Measurements from ENCODE around the gene USP34. TPM values are rescaled to one million over a fixed set of nuclear protein-coding genes. Genes with fewer than 3 reads are reported as not detected.
A peak's percentile ranks its signal among the peaks of the same experiment; 100 is the strongest.

USP34 gene
- total RNA-seq, 1 experiment from 2014 or later = 76.3 TPM

- H4K20me1 ChIP-seq (ENCODE audit: insufficient read depth) = peaks cover 38% of the 10 kb centered on the region; the same call in 1 of the 2 replicates
- H3K79me2 ChIP-seq (ENCODE audit: insufficient read depth, low read length) = peaks cover 100% of the 10 kb centered on the region
- intact Hi-C loops (cut with micrococcal nuclease) = no loop called here
- no peaks in the 10 kb centered on the region for H3K9me2 ChIP-seq (ENCODE audit: insufficient read depth)
- no peak overlapping the region for H3K4me2 ChIP-seq (ENCODE audit: low read length)
- H3K27ac ChIP-seq (ENCODE audit: low read depth, low read length) = 0 out of 2 replicates have a peak overlapping the region, but pooled peaks have one; percentile 5
- ChIA-PET CTCF (no interaction called here), RAD21 (ENCODE audit: low non-redundant PET in 1 of 2, low total read pairs in 2 of 2, uncharacterized antibody in 2 of 2, unreplicated experiment in 2 of 2) (no interaction called here), POLR2A (no interaction called here)
- no peak overlapping the region for H3K9ac ChIP-seq (ENCODE audit: low read length)
- H3K9me3 ChIP-seq (ENCODE audit: control insufficient read depth in 1 of 2, insufficient read depth in 1 of 2, low read depth in 1 of 2, low read length in 2 of 2) = no peaks in the 10 kb centered on the region
- H3K27me3 ChIP-seq (ENCODE audit: insufficient read depth, low read length) = no peaks in the 10 kb centered on the region
- no peaks in the 10 kb centered on the region for H3K4me1 ChIP-seq (ENCODE audit: control insufficient read depth in 1 of 2, insufficient read depth in 2 of 2, low read length in 2 of 2)
- H2AFZ ChIP-seq (ENCODE audit: low read depth, low read length, poor library complexity, severe bottlenecking) = no peak overlapping the region
- no peak for ATAC-seq
- TF ChIP-seq SIN3A (IDR thresholded peaks at IDR 0.05; ENCODE audit: low read depth) (no peak), CTCF (IDR thresholded peaks at IDR 0.05 in 2 of 3, conservative IDR thresholded peaks at IDR 0.05 in 1 of 3; ENCODE audit: borderline replicate concordance in 1 of 3, insufficient read depth in 1 of 3, low read depth in 2 of 3, low read length in 2 of 3) (no peak), SRF (IDR thresholded peaks at IDR 0.05; ENCODE audit: low read depth) (no peak), POLR2AphosphoS5 (IDR thresholded peaks at IDR 0.05; ENCODE audit: low read depth, low read length) (no peak), CBX3 (IDR thresholded peaks at IDR 0.05; ENCODE audit: low read depth) (no peak), ZBTB33 (IDR thresholded peaks at IDR 0.05; ENCODE audit: extremely low read depth, insufficient replicate concordance, low read length) (no peak), RAD21 (IDR thresholded peaks at IDR 0.05; ENCODE audit: low read depth) (no peak)
- DNase-seq (ENCODE audit: low read depth, low spot score) = no peak
- no TSS peak for BruUV-seq (replicated peaks)
- H3K4me3 ChIP-seq (replicated peaks in 1 of 2; ENCODE audit: low read depth in 1 of 2, low read length in 2 of 2) = no peak overlapping the region
- H3K36me3 ChIP-seq (ENCODE audit: control insufficient read depth in 1 of 2, insufficient read depth in 2 of 2, low read length in 2 of 2) = peaks cover 24 to 38% of the 10 kb centered on the region in 2 experiments; a peak in 3 of 4 replicates
Observed at GRCh38 chr2:61512768-61513398, 42.0 kb upstream of the USP34 start.

All from HCT116 (cell line).